ENCODE results near the gene CDH23. TPM values are rescaled to one million over a fixed set of nuclear protein-coding genes. Genes with fewer than 3 reads are reported as not detected.

The CDH23 gene
- total and polyA plus RNA-seq, 10 donors, result 2.0 to 19.9 (median 11.0) TPM

- TF ChIP-seq POLR2A (IDR thresholded peaks at IDR 0.05) (no peak), POLR2AphosphoS5 (IDR thresholded peaks at IDR 0.05) (no peak), CTCF (IDR thresholded peaks at IDR 0.05 in 8 of 11, conservative IDR thresholded peaks at IDR 0.05 in 3 of 11) (no peak)
- no peak overlapping the region for H3K27ac ChIP-seq
- no peak for DNase-seq
- no peak overlapping the region for H3K4me3 ChIP-seq
- H3K4me1 ChIP-seq, result no peaks in the 10 kb centered on the region
- H3K9me3 ChIP-seq, result no peaks in the 10 kb centered on the region
- no peaks in the 10 kb centered on the region for H3K36me3 ChIP-seq
- intact Hi-C loops (cut with DNase I; ENCODE audit: low total_unique reads), result no loop called here
- peaks cover 0 to 5% (median 0%) of the 10 kb centered on the region in 7 donors for H3K27me3 ChIP-seq (replicated peaks in 1 of 7)
- 81 to 90% (median 82%) methylated on average over 12 to 16 of the region's 16 CpGs for whole genome bisulfite sequencing, 5 donors
Observed at GRCh38 chr10:71575934-71576801, 179.4 kb downstream of the CDH23 start.

GRCh38 chr10:71576842-71577241, 180.1 kb downstream of the CDH23 start:
- no peak overlapping the region for H3K27ac ChIP-seq
- WGBS, 5 donors, result 89 to 93% (median 93%) methylated on average over 9 of the region's 9 CpGs
- no peak overlapping the region for H3K4me3 ChIP-seq
- TF ChIP-seq CTCF (IDR thresholded peaks at IDR 0.05 in 8 of 11, conservative IDR thresholded peaks at IDR 0.05 in 3 of 11) (no peak), POLR2AphosphoS5 (IDR thresholded peaks at IDR 0.05) (no peak), POLR2A (IDR thresholded peaks at IDR 0.05) (no peak)
- no peaks in the 10 kb centered on the region for H3K9me3 ChIP-seq
- H3K4me1 ChIP-seq, result no peaks in the 10 kb centered on the region
- intact Hi-C loops (cut with DNase I; ENCODE audit: low total_unique reads), result no loop called here
- no peaks in the 10 kb centered on the region for H3K36me3 ChIP-seq
- no peak for DNase-seq
- H3K27me3 ChIP-seq (replicated peaks in 1 of 7), result peaks cover 0 to 7% (median 0%) of the 10 kb centered on the region in 7 donors

GRCh38 chr10:71577345-71577744, 180.6 kb downstream of the CDH23 start:
- Histone ChIP-seq H3K4me3 (no peak overlapping the region), H3K27ac (no peak overlapping the region), H3K4me1 (no peaks in the 10 kb centered on the region), H3K27me3 (replicated peaks in 1 of 7) (peaks cover 0 to 7% (median 0%) of the 10 kb centered on the region in 7 donors), H3K9me3 (no peaks in the 10 kb centered on the region), H3K36me3 (no peaks in the 10 kb centered on the region)
- no peak for TF ChIP-seq POLR2A (IDR thresholded peaks at IDR 0.05)
- WGBS, 5 donors, result 85 to 92% (median 89%) methylated on average over 8 of the region's 8 CpGs
- no peak for DNase-seq
- intact Hi-C loops (cut with DNase I; ENCODE audit: low total_unique reads), result no loop called here

GRCh38 chr10:71578069-71578468, 181.3 kb downstream of the CDH23 start:
- no peak overlapping the region for H3K4me3 ChIP-seq
- H3K36me3 ChIP-seq, result no peaks in the 10 kb centered on the region
- H3K9me3 ChIP-seq, result no peaks in the 10 kb centered on the region
- TF ChIP-seq CTCF (IDR thresholded peaks at IDR 0.05 in 8 of 11, conservative IDR thresholded peaks at IDR 0.05 in 3 of 11) (no peak), POLR2A (IDR thresholded peaks at IDR 0.05) (no peak), POLR2AphosphoS5 (IDR thresholded peaks at IDR 0.05) (no peak)
- DNase-seq, result no peak
- peaks cover 0 to 7% (median 0%) of the 10 kb centered on the region in 7 donors for H3K27me3 ChIP-seq (replicated peaks in 1 of 7)
- 83 to 92% (median 88%) methylated on average over 10 of the region's 10 CpGs for WGBS, 5 donors
- intact Hi-C loops (cut with DNase I; ENCODE audit: low total_unique reads), result no loop called here
- no peaks in the 10 kb centered on the region for H3K4me1 ChIP-seq
- H3K27ac ChIP-seq, result no peak overlapping the region
